Tibial artery (tissue), 4 donors: ENCODE measurements around the gene C4orf33.

Experiments
- DNase-seq, 2 donors: peaks; one replicate each; pipeline ENCODE4 v3.0.0-alpha.2; 2019
- H3K27ac ChIP-seq, 2 donors: fragments of 200-600 bp; sonication (generic) in 1 of 2; 1 replicate in 1 of 2; 2 replicates in 1 of 2; pipeline ENCODE4 v1.5.1; 2018 to 2019; ENCODE audit warnings: mild to moderate bottlenecking in 1 of 2
- H3K27me3 ChIP-seq, 2 donors: fragments of 200-600 bp; sonication (generic) in 1 of 2; one replicate each; pipeline versions ENCODE4 v1.5.1 to v1.6.0; 2016 to 2019
- H3K36me3 ChIP-seq, 3 donors: fragments of 200-600 bp; sonication (generic) in 2 of 3; one replicate each; pipeline ENCODE4 v1.5.1; 2016 to 2019; ENCODE audit warnings: mild to moderate bottlenecking in 2 of 3
- H3K4me1 ChIP-seq, 4 donors: fragments of 200-600 bp; sonication (generic) in 2 of 4; 1 replicate in 3 of 4; 2 replicates in 1 of 4; pipeline ENCODE4 v1.5.1; 2016 to 2019
- H3K4me3 ChIP-seq, 2 donors: fragments of 200-600 bp; sonication (generic) in 1 of 2; 1 replicate in 1 of 2; 2 replicates in 1 of 2; pipeline ENCODE4 v1.5.1; 2018 to 2019; ENCODE audit warnings: mild to moderate bottlenecking in 2 of 2
- H3K9me3 ChIP-seq, 3 donors: fragments of 200-600 bp; sonication (generic) in 1 of 3; one replicate each; pipeline ENCODE4 v1.5.1; 2016 to 2019
- intact Hi-C: fragments of 100-400 bp; cut with DNase I; formaldehyde crosslinking; loops from one replicate; pipeline ENCODE4 v1.15.0; 2023; ENCODE audit warnings: low total_unique reads
- TF ChIP-seq, protein P1 (sequence below), 2 experiments: fragments of 200-600 bp in 1 of 2; fragments of 450-650 bp in 1 of 2; IDR thresholded peaks; one replicate each; pipeline ENCODE4 v1.5.1; 2017 to 2019; ENCODE audit warnings: antibody characterized with exemption in 2 of 2, mild to moderate bottlenecking in 1 of 2, moderate library complexity in 1 of 2

Gene C4orf33

DNA sequence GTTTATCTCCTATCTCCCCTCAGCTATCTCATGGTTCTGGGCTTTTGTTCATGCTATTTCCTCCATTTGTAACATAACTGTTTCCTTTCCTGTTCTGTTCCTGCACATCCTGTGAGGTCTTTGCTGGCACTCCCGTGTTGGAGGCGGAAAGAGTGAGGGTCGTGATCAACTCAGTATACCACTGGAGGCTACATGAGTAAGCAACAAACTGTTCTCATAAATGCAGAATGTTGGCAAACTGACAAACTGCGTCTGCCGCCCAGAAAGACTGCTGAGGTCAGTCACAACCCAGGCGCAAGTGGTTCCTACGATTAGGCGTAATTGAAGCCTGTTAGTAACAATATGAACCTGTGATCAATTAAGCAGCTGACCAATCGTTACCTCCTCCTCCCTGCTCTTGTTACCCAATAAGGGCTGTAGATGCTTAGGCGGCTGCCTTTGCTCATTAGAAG is 48.8 kb downstream of the C4orf33 start:
- Histone ChIP-seq H3K4me3 (no peak overlapping the region), H3K4me1 (no peaks in the 10 kb centered on the region), H3K27me3 (no peaks in the 10 kb centered on the region), H3K27ac (no peak overlapping the region), H3K9me3 (no peaks in the 10 kb centered on the region), H3K36me3 (no peaks in the 10 kb centered on the region)
- DNase-seq, result no peak
- TF ChIP-seq, protein P1, sequence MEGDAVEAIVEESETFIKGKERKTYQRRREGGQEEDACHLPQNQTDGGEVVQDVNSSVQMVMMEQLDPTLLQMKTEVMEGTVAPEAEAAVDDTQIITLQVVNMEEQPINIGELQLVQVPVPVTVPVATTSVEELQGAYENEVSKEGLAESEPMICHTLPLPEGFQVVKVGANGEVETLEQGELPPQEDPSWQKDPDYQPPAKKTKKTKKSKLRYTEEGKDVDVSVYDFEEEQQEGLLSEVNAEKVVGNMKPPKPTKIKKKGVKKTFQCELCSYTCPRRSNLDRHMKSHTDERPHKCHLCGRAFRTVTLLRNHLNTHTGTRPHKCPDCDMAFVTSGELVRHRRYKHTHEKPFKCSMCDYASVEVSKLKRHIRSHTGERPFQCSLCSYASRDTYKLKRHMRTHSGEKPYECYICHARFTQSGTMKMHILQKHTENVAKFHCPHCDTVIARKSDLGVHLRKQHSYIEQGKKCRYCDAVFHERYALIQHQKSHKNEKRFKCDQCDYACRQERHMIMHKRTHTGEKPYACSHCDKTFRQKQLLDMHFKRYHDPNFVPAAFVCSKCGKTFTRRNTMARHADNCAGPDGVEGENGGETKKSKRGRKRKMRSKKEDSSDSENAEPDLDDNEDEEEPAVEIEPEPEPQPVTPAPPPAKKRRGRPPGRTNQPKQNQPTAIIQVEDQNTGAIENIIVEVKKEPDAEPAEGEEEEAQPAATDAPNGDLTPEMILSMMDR (IDR thresholded peaks at IDR 0.05), result no peak
- intact Hi-C loops, result no loop called here

DNA sequence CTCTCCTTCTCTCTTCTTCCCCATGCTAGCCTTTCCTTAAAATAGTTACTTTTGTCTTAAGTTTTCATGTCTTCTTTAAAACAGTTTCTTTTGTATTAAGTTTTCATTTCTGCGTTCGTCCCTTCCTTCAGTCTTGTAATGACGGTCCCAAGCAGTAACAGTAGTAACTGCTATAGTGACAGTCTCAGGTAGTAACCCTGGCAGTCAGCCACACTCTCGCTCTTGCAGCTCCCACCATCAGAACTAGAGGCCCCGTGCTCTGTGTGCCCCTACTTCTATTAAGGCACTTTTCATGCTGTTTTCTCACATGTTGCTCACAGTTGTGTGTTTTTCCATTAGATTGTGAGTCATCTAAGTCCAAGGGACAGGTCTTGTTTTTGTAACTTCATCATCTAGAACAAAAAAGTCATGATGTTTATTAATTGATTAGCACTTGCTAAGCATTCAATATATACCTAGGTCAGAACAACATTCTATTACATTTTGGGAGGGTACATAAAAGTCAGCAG is 49.3 kb downstream of the C4orf33 start:
- no peak for DNase-seq
- Histone ChIP-seq H3K27me3 (no peaks in the 10 kb centered on the region), H3K4me1 (no peaks in the 10 kb centered on the region), H3K9me3 (no peaks in the 10 kb centered on the region), H3K27ac (no peak overlapping the region), H3K36me3 (no peaks in the 10 kb centered on the region), H3K4me3 (no peak overlapping the region)
- TF ChIP-seq, protein P1 (IDR thresholded peaks at IDR 0.05), result no peak
- intact Hi-C loops, result no loop called here

DNA sequence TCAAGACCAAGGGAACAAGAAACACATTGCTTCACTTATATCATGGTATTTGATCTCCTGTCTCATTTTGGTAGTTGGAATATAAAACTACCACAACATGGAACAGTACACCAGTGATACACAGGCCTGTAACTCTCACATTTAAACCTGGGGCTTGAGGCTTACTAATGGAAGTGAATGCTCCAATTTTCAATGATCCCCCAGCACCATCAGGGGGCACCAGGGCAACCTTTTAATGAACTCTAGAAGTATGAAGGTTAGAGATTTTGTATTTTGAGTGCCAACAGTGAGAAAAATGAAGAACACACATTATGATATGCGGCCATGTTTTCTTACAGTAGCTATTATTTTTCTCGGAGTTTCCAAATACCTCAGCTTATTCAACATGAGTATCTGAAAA is 50.7 kb downstream of the C4orf33 start:
- Histone ChIP-seq H3K27me3 (no peaks in the 10 kb centered on the region), H3K36me3 (no peaks in the 10 kb centered on the region), H3K9me3 (no peaks in the 10 kb centered on the region), H3K4me3 (no peak overlapping the region), H3K4me1 (no peaks in the 10 kb centered on the region), H3K27ac (no peak overlapping the region)
- TF ChIP-seq, protein P1 (IDR thresholded peaks at IDR 0.05), result no peak
- intact Hi-C loops, result no loop called here
- no peak for DNase-seq

DNA sequence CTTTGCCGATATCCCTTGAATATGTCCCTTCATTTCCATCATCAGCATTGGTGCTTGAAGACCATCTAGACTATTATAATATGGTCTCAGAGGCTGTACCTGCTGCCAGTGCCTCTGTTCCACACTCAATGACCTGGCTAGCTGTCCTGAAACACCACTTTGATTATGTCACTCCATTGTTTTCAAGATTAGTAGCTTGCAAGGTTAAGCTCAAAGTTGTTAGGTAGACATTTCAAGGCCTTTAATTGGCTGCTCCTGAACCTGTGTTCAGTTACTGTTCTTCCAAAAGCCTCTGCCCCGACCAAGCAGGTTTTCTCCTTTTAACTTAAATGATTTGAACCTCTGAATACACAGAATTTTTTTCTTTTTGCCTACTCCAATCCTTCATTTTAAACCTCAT is 52.9 kb downstream of the C4orf33 start:
- intact Hi-C loops, result no loop called here
- Histone ChIP-seq H3K27ac (no peak overlapping the region), H3K9me3 (no peaks in the 10 kb centered on the region), H3K4me1 (no peaks in the 10 kb centered on the region), H3K27me3 (no peaks in the 10 kb centered on the region), H3K4me3 (no peak overlapping the region), H3K36me3 (no peaks in the 10 kb centered on the region)
- no peak for DNase-seq
- TF ChIP-seq, protein P1 (IDR thresholded peaks at IDR 0.05), result no peak

DNA sequence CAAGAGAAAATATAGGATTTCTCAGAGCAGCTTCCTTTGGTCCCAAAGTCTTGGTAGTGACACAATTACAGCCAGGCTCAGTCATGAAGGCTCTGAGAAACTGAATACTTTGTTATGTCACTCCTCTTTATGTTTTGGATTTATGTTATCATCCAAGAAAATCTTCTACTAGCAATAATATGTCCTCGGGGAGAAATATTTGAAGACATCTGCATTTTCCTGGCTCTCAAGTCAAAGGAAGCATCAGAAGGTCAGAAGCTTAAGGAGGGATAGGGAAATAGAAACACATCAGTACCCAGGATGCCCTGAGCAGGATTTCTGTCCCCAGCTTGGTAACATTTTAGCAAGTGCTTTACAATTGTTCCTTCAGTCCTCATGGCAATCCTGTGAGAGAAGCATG is 54.0 kb downstream of the C4orf33 start:
- TF ChIP-seq, protein P1 (IDR thresholded peaks at IDR 0.05), result no peak
- Histone ChIP-seq H3K4me1 (no peaks in the 10 kb centered on the region), H3K9me3 (no peaks in the 10 kb centered on the region), H3K4me3 (no peak overlapping the region), H3K27me3 (no peaks in the 10 kb centered on the region), H3K36me3 (no peaks in the 10 kb centered on the region), H3K27ac (no peak overlapping the region)
- no peak for DNase-seq
- intact Hi-C loops, result no loop called here

DNA sequence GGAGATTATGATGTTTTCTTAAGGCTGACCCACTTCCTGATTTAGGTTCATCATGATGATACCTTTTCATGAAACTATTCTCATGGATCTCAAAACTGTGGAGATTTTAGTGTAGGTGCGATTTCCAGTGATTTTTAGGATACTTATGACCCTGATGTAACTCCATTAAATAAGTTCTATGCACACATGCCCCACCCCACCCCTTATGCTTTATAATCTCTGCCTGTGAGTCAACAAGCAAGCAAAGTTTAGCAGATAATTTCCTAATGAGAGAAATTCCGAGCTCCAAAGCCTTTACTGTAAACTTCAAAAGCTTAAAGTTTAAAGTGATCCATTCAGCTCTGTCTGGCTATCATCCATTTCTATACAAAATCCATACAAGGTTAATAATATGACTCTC is 56.4 kb downstream of the C4orf33 start:
- DNase-seq, result no peak
- H3K4me1 ChIP-seq, result no peaks in the 10 kb centered on the region
- no peaks in the 10 kb centered on the region for H3K27me3 ChIP-seq
- no peaks in the 10 kb centered on the region for H3K36me3 ChIP-seq
- no peak overlapping the region for H3K27ac ChIP-seq
- TF ChIP-seq, protein P1 (IDR thresholded peaks at IDR 0.05), result no peak
- no peak overlapping the region for H3K4me3 ChIP-seq
- no peaks in the 10 kb centered on the region for H3K9me3 ChIP-seq
- intact Hi-C loops, result no loop called here
